Aorta (tissue), 5 donors: ENCODE measurements around the gene PTPN1. TPM values are rescaled to one million over a fixed set of nuclear protein-coding genes. Genes with fewer than 3 reads are reported as not detected.
A peak's percentile ranks its signal among the peaks of the same experiment; 100 is the strongest.

Source experiments
- ATAC-seq: fragments of 200-7000 bp; cut with Tn5 transposase; one replicate; pipeline ENCODE4 v1.9.1; 2022; ENCODE audit warnings: moderate library complexity; ENCODE audit not compliant: low FRiP score
- DNase-seq, 2 donors: peaks; one replicate each; pipeline ENCODE4 v3.0.0-alpha.2; 2020
- H3K27ac ChIP-seq, 2 donors: one replicate each; pipeline ENCODE4 v1.5.1; 2013; ENCODE audit warnings: low read length in 2 of 2, mild to moderate bottlenecking in 2 of 2, moderate library complexity in 2 of 2, control low read depth in 1 of 2, inconsistent platforms in 1 of 2, low read depth in 1 of 2
- H3K27me3 ChIP-seq, 2 donors: one replicate each; pipeline ENCODE4 v1.6.1; 2013; ENCODE audit warnings: control low read depth in 1 of 2, low read length in 1 of 2, mild to moderate bottlenecking in 1 of 2, moderate library complexity in 1 of 2; ENCODE audit not compliant: insufficient read depth in 2 of 2, control insufficient read depth in 1 of 2
- H3K36me3 ChIP-seq, 2 donors: one replicate each; pipeline ENCODE4 v1.6.1; 2013; ENCODE audit warnings: control low read depth in 1 of 2, low read length in 1 of 2, mild to moderate bottlenecking in 1 of 2; ENCODE audit not compliant: insufficient read depth in 2 of 2, control insufficient read depth in 1 of 2
- H3K4me1 ChIP-seq, 2 donors: one replicate each; pipeline ENCODE4 v1.6.1; 2013; ENCODE audit warnings: low read length in 2 of 2, control low read depth in 1 of 2, mild to moderate bottlenecking in 1 of 2, moderate library complexity in 1 of 2; ENCODE audit not compliant: insufficient read depth in 2 of 2, control insufficient read depth in 1 of 2
- H3K4me3 ChIP-seq, 2 donors: one replicate each; pipeline ENCODE4 v1.5.1; 2013; ENCODE audit warnings: low read length in 2 of 2, control low read depth in 1 of 2, mild to moderate bottlenecking in 1 of 2
- H3K9me3 ChIP-seq: one replicate; pipeline ENCODE4 v1.6.1; 2013; ENCODE audit warnings: mild to moderate bottlenecking, low read length; ENCODE audit not compliant: control insufficient read depth
- WGBS, 2 donors: extraction: QIAGEN DNeasy Blood & Tissue Kit; methylation state at CpG; one replicate each; pipeline ENCODE4 v1.1.7; 2013; 5-methylcytosine and 5-hydroxymethylcytosine counted together
- intact Hi-C, 2 donors: fragments of 100-400 bp; cut with DNase I; formaldehyde crosslinking; loops; one replicate each; pipeline versions ENCODE4 v1.14.2 to v1.15.0; 2022
- polyA plus RNA-seq, 2 donors: library from polyadenylated mRNA; stranded (reverse); fragments of 200-250 nt; gene quantifications; one replicate each; pipeline ENCODE4 v1.2.3, GENCODE V29; 2013
- total RNA-seq, 2 donors: library from RNA; stranded (reverse); fragmentation: NEBNext Ultra II Directional; extraction: Animal tissue kit (Norgen Biotek cat#: 25700); gene quantifications; one replicate each; pipeline ENCODE4 v1.2.1, GENCODE V29; 2021
- donor health status: healthy with polysubstance abuse.
- donor health status: Bipolar disorder and iron deficiency.
- donor health status: DM: no; HTN: no; CAD: no.
- donor health status: DM: no; HTN: no; CAD: no.
- donor health status: DM: yes; HTN: yes; CAD: no.

PTPN1 gene
- total and polyA plus RNA-seq, 4 donors = 17.7 to 51.6 (median 25.5) TPM

DNA sequence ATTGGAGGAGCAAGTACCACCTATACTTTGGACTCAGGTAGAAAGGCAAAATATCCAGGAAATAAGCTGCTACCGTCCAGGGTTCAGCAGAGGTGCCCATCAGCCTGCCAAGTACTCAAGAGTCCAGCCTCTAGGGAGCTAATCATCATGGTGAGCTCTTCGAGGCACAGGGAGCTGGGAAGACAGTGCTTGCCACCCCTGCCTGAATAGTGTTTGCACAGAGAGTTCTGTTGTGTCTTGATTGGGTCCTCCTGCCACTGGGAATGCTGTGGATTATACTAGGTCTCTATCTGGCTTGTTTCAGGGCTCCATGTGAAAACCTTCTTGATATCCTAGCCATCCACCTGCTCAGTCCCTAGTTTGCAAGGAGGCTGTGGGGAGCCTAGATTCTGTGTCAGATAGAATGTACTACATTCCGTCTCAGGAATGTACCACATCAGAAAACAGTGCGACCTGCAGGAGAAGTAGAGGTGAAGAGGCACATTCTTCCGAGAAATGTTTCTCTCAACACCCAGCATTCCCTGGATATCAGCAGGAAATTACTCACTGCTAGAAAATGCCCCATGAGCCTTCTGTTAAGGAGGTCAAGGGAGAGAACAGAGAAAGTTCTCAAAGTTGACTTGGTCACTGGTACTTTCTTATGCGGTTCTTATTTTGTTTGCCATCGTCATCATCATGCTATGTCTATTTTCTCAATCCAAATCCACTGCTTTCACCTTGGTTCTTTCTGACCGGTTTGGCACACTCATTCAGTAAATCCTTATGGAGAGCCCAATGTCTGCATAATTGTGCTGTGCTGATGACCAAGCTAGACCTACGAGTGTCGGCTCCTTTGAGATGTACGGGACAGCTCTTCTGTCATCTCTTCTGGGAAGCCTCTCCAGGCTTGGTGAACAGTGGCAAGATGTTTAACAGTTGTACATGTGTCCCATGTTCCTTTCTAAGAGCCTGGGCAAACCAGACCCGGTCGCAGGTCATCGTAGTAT lies 30.7 kb downstream of the PTPN1 start:
- Histone ChIP-seq H3K27ac (peak overlapping the region; percentile 84 to 100), H3K36me3 (no peaks in the 10 kb centered on the region), H3K4me3 (no peak overlapping the region), H3K27me3 (no peaks in the 10 kb centered on the region), H3K4me1 (peaks cover 5 to 9% of the 10 kb centered on the region in 2 donors), H3K9me3 (no peaks in the 10 kb centered on the region)
- WGBS, 2 donors = 26 to 28% methylated on average over 14 of the region's 14 CpGs
- DNase-seq (no peak), ATAC-seq (peak; percentile 83)
- intact Hi-C loops = no loop called here

- peaks cover 6 to 9% of the 10 kb centered on the region in 2 donors for H3K4me1 ChIP-seq
- 61% methylated on average over 5 of the region's 5 CpGs for WGBS, 2 donors
- no peaks in the 10 kb centered on the region for H3K27me3 ChIP-seq
- H3K4me3 ChIP-seq = no peak overlapping the region
- peak overlapping the region; percentile 84 to 100 for H3K27ac ChIP-seq
- intact Hi-C loops = no loop called here
- no peaks in the 10 kb centered on the region for H3K36me3 ChIP-seq
- DNase-seq (no peak), ATAC-seq (no peak)
- H3K9me3 ChIP-seq = no peaks in the 10 kb centered on the region
Measured at GRCh38 chr20:50541606-50542041, 31.4 kb downstream of the PTPN1 start.

DNA sequence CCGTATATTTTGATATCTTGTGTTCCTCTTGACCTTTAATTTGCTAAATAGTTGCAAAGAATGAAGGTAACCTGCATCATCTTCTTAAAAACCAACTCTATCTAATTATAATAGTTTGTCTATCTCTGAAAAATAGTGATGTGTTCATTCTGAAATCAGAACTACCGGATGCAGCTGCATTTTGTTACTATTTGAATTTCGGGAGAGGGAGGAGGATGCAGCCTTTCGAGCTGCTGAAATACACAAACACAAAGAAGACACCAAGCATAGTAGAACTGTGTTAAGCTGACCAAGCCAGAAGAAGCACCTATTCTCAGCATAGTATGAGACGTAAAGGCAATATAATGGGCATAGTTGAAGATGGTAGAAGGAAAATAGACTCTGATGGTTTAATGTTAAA lies 33.1 kb downstream of the PTPN1 start:
- intact Hi-C loops = no loop called here
- no peaks in the 10 kb centered on the region for H3K27me3 ChIP-seq
- 83 to 85% methylated on average over 5 of the region's 5 CpGs for WGBS, 2 donors
- no peak for ATAC-seq
- no peaks in the 10 kb centered on the region for H3K9me3 ChIP-seq
- H3K4me1 ChIP-seq = peaks cover 7 to 9% of the 10 kb centered on the region in 2 donors
- H3K4me3 ChIP-seq = no peak overlapping the region
- DNase-seq = no peak
- H3K27ac ChIP-seq = no peak overlapping the region
- H3K36me3 ChIP-seq = no peaks in the 10 kb centered on the region

- no peaks in the 10 kb centered on the region for H3K27me3 ChIP-seq
- no peak overlapping the region for H3K27ac ChIP-seq
- H3K9me3 ChIP-seq = no peaks in the 10 kb centered on the region
- WGBS, 2 donors = 92 to 95% methylated on average over 5 of the region's 5 CpGs
- no peaks in the 10 kb centered on the region for H3K36me3 ChIP-seq
- no peak overlapping the region for H3K4me3 ChIP-seq
- ATAC-seq = no peak
- peaks cover 7 to 9% of the 10 kb centered on the region in 2 donors for H3K4me1 ChIP-seq
- no peak for DNase-seq
- intact Hi-C loops = no loop called here
Measured at GRCh38 chr20:50545126-50545525, 34.9 kb downstream of the PTPN1 start.

GRCh38 chr20:50546729-50547314 lies 36.6 kb downstream of the PTPN1 start:
- Histone ChIP-seq H3K27ac (peak overlapping the region in 1 of 2 donors; percentile 40), H3K9me3 (no peaks in the 10 kb centered on the region), H3K36me3 (no peaks in the 10 kb centered on the region), H3K27me3 (no peaks in the 10 kb centered on the region), H3K4me1 (peaks cover 2 to 6% of the 10 kb centered on the region in 2 donors), H3K4me3 (no peak overlapping the region)
- no peak for DNase-seq
- ATAC-seq = no peak
- 76% methylated on average over 5 of the region's 5 CpGs for WGBS, 2 donors
- intact Hi-C loops = no loop called here

GRCh38 chr20:50547964-50548363 lies 37.8 kb downstream of the PTPN1 start:
- DNase-seq = no peak
- no peak overlapping the region for H3K27ac ChIP-seq
- WGBS, 2 donors = 88 to 90% methylated on average over 6 of the region's 6 CpGs
- intact Hi-C loops = no loop called here
- no peaks in the 10 kb centered on the region for H3K9me3 ChIP-seq
- H3K4me3 ChIP-seq = no peak overlapping the region
- no peak for ATAC-seq
- H3K27me3 ChIP-seq = no peaks in the 10 kb centered on the region
- H3K36me3 ChIP-seq = no peaks in the 10 kb centered on the region
- peaks cover 0 to 2% of the 10 kb centered on the region in 2 donors for H3K4me1 ChIP-seq

DNA sequence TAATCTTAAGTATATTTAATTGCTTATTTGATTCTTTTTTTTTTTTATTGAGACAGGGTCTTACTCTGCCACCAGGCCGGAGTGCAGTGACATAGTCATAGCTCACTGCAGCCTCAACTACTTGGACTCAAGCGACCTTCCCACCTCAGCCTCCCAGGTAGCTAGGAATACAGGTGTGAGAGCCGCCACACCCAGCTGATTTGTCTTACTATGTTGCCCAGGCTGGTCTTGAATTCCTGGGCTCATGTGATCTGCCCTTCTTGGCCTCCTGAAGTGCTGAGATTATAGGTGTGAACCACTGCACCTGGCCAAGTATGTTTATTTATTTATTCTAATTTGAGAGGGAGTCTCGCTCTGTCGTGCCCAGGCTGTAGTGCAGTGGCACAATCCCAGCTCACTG lies 38.2 kb downstream of the PTPN1 start:
- WGBS, 2 donors = 90 to 92% methylated on average over 5 of the region's 5 CpGs
- ATAC-seq (no peak), DNase-seq (no peak)
- Histone ChIP-seq H3K27me3 (no peaks in the 10 kb centered on the region), H3K4me3 (no peak overlapping the region), H3K36me3 (no peaks in the 10 kb centered on the region), H3K4me1 (peaks cover 0 to 2% of the 10 kb centered on the region in 2 donors), H3K9me3 (no peaks in the 10 kb centered on the region), H3K27ac (no peak overlapping the region)
- intact Hi-C loops = no loop called here

DNA sequence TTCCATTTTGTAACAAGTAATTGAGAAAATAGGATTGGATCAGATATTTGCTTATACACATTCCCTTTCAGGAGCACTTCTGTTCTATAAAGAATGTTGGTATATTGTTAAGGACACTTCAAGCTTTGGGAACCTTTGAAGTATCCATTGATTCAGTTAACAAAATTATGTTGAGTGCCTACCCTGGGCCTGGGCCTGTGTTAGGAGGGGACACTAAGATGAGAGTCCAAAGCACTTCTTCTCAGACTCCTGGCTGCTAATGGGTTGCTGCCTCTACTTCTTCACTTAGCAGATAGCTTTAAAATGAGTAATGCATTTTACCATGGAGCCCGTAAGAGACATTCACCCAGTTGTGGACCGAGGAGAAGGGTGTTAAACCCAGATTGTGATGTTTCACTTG lies 40.3 kb downstream of the PTPN1 start:
- WGBS, 2 donors = 80 to 82% methylated on average over 2 of the region's 2 CpGs
- Histone ChIP-seq H3K9me3 (no peaks in the 10 kb centered on the region), H3K4me3 (no peak overlapping the region), H3K27ac (no peak overlapping the region), H3K36me3 (no peaks in the 10 kb centered on the region), H3K27me3 (no peaks in the 10 kb centered on the region), H3K4me1 (peaks cover 0 to 2% of the 10 kb centered on the region in 2 donors)
- DNase-seq (no peak), ATAC-seq (no peak)
- intact Hi-C loops = no loop called here
